Measurements from ENCODE around the gene GADD45GIP1. TPM values are rescaled to one million over a fixed set of nuclear protein-coding genes. Genes with fewer than 3 reads are reported as not detected.

GADD45GIP1 gene
- total RNA-seq, 1 donor from 2014 or later = 20.8 TPM

DNA sequence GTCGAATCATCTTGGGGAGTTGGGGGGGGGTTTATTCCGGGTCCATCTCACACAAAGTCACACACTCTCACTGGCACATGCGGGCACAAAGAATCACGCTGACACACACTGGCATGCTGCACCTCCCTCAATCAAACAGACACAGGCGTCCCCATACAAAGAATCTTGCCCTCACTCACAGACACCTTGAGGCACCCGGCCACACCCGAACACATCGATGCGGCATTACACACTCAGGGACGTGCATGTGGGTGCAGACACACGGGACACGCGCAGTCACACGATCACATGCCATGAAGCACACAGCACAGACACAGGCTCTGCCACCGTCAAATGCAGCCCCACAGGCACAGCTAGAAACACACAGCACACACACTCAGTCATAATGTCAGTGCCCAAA lies 46.1 kb upstream of the GADD45GIP1 start:
- TF ChIP-seq, protein P1, sequence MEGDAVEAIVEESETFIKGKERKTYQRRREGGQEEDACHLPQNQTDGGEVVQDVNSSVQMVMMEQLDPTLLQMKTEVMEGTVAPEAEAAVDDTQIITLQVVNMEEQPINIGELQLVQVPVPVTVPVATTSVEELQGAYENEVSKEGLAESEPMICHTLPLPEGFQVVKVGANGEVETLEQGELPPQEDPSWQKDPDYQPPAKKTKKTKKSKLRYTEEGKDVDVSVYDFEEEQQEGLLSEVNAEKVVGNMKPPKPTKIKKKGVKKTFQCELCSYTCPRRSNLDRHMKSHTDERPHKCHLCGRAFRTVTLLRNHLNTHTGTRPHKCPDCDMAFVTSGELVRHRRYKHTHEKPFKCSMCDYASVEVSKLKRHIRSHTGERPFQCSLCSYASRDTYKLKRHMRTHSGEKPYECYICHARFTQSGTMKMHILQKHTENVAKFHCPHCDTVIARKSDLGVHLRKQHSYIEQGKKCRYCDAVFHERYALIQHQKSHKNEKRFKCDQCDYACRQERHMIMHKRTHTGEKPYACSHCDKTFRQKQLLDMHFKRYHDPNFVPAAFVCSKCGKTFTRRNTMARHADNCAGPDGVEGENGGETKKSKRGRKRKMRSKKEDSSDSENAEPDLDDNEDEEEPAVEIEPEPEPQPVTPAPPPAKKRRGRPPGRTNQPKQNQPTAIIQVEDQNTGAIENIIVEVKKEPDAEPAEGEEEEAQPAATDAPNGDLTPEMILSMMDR (IDR thresholded peaks at IDR 0.05; ENCODE audit: unreplicated experiment) = no peak
- no peaks in the 10 kb centered on the region for H3K4me1 Mint-ChIP-seq (ENCODE audit: unreplicated experiment)
- H3K9me3 Mint-ChIP-seq (ENCODE audit: unreplicated experiment) = no peaks in the 10 kb centered on the region
- no peak overlapping the region for H3K27ac Mint-ChIP-seq (ENCODE audit: unreplicated experiment)
- no peak for DNase-seq (ENCODE audit: low spot score)
- H3K27me3 Mint-ChIP-seq (ENCODE audit: unreplicated experiment) = peaks cover 43% of the 10 kb centered on the region
- peaks cover 9% of the 10 kb centered on the region for H3K36me3 Mint-ChIP-seq (ENCODE audit: low read depth, unreplicated experiment)
- no peak overlapping the region for H3K4me3 Mint-ChIP-seq (ENCODE audit: unreplicated experiment)

DNA sequence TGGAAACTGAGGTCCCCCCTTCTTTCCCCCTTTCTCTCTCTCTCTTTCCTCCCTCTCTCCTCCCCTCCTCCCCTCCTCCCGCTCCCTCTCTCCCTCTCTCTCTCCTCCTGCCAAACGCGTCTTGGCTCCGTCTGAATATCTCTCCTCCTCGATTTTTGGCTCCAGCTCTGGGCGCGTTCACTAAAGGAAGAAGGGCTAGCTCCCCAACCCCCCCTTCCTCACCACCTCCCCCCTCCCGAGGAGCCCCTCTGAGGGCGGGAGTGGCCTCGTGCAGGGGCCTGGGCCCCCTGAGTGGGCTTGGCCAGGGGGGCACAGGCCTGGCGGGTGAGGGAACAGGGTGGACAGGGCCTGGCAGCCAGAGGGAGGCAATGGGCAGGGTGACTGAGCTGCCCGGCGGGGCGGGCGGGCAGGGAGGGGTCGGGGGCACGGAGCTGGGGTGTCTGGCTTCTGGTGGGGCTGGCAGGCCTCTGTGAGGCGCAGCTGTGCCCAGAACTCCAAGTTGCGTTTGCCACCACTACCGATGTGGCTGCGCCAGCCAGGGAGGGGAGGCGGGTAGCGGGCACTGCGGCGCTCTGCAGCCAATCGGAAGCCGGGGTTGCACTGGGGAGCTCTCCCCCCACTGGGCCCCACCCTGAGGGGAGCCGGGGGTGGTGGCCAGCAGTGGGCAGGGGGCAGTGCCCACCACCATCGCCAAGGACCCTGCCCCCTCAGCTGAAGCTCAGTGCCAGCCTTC lies 45.3 kb upstream of the GADD45GIP1 start:
- Mint-ChIP-seq H3K4me3 (ENCODE audit: unreplicated experiment) (no peak overlapping the region), H3K36me3 (ENCODE audit: low read depth, unreplicated experiment) (peaks cover 9% of the 10 kb centered on the region), H3K9me3 (ENCODE audit: unreplicated experiment) (no peaks in the 10 kb centered on the region), H3K27ac (ENCODE audit: unreplicated experiment) (no peak overlapping the region), H3K4me1 (ENCODE audit: unreplicated experiment) (no peaks in the 10 kb centered on the region), H3K27me3 (ENCODE audit: unreplicated experiment) (peaks cover 45% of the 10 kb centered on the region)
- DNase-seq (ENCODE audit: low spot score) = no peak
- TF ChIP-seq, protein P1 (IDR thresholded peaks at IDR 0.05; ENCODE audit: unreplicated experiment) = no peak

DNA sequence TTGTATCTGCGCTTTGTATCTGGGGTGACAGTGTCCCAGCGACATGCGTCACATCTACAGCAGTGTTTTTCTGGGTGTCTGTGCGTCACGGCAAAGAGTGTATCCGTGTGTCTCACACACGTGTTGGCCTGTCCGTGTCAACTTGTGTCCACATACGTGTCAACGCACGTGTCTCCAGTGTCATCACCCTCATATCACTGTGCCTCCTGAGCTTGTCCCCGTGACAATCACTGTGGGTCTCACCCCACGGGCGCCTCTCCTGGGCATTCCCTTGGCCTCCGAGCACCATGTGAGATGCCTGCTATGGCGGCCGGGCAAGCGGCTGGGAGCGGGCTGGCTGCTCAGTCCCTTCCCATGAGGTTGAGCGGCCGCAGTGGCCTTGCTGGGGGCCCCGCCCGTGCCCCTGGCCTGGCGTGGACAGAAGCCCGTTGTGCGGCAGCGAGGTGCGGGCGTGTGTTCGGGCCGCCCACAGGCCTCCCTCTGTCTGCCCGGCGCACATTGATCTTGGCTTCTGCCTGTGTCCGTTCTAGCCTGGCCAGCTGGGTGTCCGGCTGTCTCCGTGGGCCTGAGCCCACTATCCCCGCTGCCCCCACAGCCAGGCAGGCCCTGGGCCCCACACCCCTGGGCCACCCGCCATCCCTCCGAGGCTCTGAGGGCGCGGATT lies 44.6 kb upstream of the GADD45GIP1 start:
- Mint-ChIP-seq H3K27ac (ENCODE audit: unreplicated experiment) (no peak overlapping the region), H3K4me1 (ENCODE audit: unreplicated experiment) (no peaks in the 10 kb centered on the region), H3K27me3 (ENCODE audit: unreplicated experiment) (peaks cover 48% of the 10 kb centered on the region), H3K4me3 (ENCODE audit: unreplicated experiment) (no peak overlapping the region), H3K36me3 (ENCODE audit: low read depth, unreplicated experiment) (peaks cover 9% of the 10 kb centered on the region), H3K9me3 (ENCODE audit: unreplicated experiment) (no peaks in the 10 kb centered on the region)
- no peak for DNase-seq (ENCODE audit: low spot score)
- TF ChIP-seq, protein P1 (IDR thresholded peaks at IDR 0.05; ENCODE audit: unreplicated experiment) = no peak

DNA sequence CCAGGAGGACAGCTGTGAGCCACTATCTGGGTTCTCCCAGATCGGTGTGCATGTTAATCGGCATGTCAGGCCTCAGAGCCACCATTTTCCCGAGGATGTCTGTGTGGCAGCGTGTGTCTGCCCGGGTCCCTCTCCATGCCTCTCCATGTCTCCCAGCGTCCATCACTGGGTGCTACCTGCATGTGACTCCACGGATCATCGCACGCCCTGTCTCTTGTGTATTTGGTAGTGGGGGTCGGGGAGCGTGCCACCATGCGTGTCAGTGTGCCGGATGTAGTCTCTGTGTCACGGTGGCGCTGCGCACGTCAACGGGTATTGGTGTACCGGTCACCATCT lies 44.1 kb upstream of the GADD45GIP1 start:
- Mint-ChIP-seq H3K4me3 (ENCODE audit: unreplicated experiment) (no peak overlapping the region), H3K9me3 (ENCODE audit: unreplicated experiment) (no peaks in the 10 kb centered on the region), H3K27me3 (ENCODE audit: unreplicated experiment) (peaks cover 48% of the 10 kb centered on the region), H3K27ac (ENCODE audit: unreplicated experiment) (no peak overlapping the region), H3K4me1 (ENCODE audit: unreplicated experiment) (no peaks in the 10 kb centered on the region), H3K36me3 (ENCODE audit: low read depth, unreplicated experiment) (peaks cover 9% of the 10 kb centered on the region)
- TF ChIP-seq, protein P1 (IDR thresholded peaks at IDR 0.05; ENCODE audit: unreplicated experiment) = no peak
- no peak for DNase-seq (ENCODE audit: low spot score)
